ENCODE data around the gene VPS13D. TPM values are rescaled to one million over a fixed set of nuclear protein-coding genes. Genes with fewer than 3 reads are reported as not detected.

VPS13D gene
- total and polyA plus RNA-seq, 2 experiments from 2014 or later = 10.7 to 34.9 TPM

DNA sequence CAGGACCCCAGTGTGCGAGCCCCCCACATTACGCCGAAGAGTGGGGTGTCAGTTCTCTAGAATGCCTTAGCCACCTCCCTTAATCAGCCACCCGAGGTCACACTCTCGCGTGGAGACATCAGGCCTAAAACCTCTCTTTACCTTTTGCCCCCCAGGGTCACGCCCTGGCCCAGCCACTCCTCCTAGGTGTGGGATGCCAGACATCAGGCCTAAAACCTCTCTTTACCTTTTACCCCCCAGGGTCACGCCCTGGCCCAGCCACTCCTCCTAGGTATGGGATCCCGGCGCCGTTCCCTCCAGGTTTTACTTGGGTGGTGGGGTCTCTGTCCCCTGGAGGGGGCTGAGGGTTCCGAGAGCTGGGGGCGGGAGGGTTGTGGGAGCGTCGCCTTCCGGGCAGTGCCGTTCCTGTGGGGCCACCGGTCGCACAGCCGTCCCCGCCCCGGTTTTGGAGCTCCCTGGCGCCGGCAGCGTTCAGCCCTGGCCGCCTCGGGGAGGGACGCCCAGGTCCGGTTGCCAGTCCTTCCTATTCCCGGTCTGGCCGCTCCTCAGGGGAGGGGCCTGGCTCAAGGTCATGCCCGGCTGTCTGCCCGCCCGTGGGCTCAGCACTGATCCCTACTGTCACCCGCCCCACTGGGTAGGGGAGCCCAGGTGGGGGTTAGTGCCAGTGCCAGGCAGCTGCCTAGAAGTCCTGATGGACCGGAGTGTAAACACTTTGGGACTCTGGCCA lies 882 bp downstream of the VPS13D start:
- Mint-ChIP-seq H3K36me3 (ENCODE audit: low read depth) (peaks cover 2% of the 10 kb centered on the region; the same call in 1 of the 3 replicates), H3K9me3 (no peaks in the 10 kb centered on the region; the same call in 2 of the 3 replicates), H3K4me1 (peaks cover 15% of the 10 kb centered on the region), H3K27ac (no peak overlapping the region), H3K27me3 (ENCODE audit: insufficient read depth, low read depth, poor library complexity) (peaks cover 3% of the 10 kb centered on the region), H3K4me3 (peak overlapping the region; percentile 84)
- ATAC-seq (peak; percentile 51), DNase-seq (ENCODE audit: low spot score) (peak; percentile 56)
- no peaks in the 10 kb centered on the region for H3K9me2 ChIP-seq (ENCODE audit: insufficient read depth)
- peaks cover 41% of the 10 kb centered on the region for H3K79me2 ChIP-seq (replicated peaks; ENCODE audit: insufficient read depth)
- no peak overlapping the region for H3K27ac ChIP-seq (ENCODE audit: low read depth)
- peaks cover 15% of the 10 kb centered on the region; the same call in 1 of the 2 replicates for H3K4me1 ChIP-seq (ENCODE audit: insufficient read depth)
- peak overlapping the region; percentile 91 for H3K4me3 ChIP-seq
- no peaks in the 10 kb centered on the region for H3K36me3 ChIP-seq (ENCODE audit: insufficient read depth)
- no peaks in the 10 kb centered on the region for H3K27me3 ChIP-seq (ENCODE audit: insufficient read depth)
- H3K4me2 ChIP-seq = peak overlapping the region; percentile 94
- no peak overlapping the region for H2AFZ ChIP-seq
- H4K20me1 ChIP-seq (replicated peaks; ENCODE audit: insufficient read depth) = no peaks in the 10 kb centered on the region; the same call in 1 of the 2 replicates
- TF ChIP-seq JUNB (IDR thresholded peaks at IDR 0.05; ENCODE audit: unreplicated experiment) = no peak
- TF ChIP-seq, protein P1, sequence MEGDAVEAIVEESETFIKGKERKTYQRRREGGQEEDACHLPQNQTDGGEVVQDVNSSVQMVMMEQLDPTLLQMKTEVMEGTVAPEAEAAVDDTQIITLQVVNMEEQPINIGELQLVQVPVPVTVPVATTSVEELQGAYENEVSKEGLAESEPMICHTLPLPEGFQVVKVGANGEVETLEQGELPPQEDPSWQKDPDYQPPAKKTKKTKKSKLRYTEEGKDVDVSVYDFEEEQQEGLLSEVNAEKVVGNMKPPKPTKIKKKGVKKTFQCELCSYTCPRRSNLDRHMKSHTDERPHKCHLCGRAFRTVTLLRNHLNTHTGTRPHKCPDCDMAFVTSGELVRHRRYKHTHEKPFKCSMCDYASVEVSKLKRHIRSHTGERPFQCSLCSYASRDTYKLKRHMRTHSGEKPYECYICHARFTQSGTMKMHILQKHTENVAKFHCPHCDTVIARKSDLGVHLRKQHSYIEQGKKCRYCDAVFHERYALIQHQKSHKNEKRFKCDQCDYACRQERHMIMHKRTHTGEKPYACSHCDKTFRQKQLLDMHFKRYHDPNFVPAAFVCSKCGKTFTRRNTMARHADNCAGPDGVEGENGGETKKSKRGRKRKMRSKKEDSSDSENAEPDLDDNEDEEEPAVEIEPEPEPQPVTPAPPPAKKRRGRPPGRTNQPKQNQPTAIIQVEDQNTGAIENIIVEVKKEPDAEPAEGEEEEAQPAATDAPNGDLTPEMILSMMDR (conservative IDR thresholded peaks at IDR 0.05; ENCODE audit: low read depth in 2 of 2) = no peak
- no peak for TF ChIP-seq EZH2 (IDR thresholded peaks at IDR 0.05; ENCODE audit: low read depth, unreplicated experiment)
- TF ChIP-seq, protein P2, sequence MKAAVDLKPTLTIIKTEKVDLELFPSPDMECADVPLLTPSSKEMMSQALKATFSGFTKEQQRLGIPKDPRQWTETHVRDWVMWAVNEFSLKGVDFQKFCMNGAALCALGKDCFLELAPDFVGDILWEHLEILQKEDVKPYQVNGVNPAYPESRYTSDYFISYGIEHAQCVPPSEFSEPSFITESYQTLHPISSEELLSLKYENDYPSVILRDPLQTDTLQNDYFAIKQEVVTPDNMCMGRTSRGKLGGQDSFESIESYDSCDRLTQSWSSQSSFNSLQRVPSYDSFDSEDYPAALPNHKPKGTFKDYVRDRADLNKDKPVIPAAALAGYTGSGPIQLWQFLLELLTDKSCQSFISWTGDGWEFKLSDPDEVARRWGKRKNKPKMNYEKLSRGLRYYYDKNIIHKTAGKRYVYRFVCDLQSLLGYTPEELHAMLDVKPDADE (IDR thresholded peaks at IDR 0.05) = no peak
- no peak for TF ChIP-seq CREB1 (CRISPR knock-in tag; IDR thresholded peaks at IDR 0.05; ENCODE audit: low read depth)
- no peak for TF ChIP-seq EZH2phosphoT487 (IDR thresholded peaks at IDR 0.05; ENCODE audit: unreplicated experiment)
- no peak for TF ChIP-seq ZNF331 (CRISPR knock-in tag; IDR thresholded peaks at IDR 0.05; ENCODE audit: low read depth)
- TF ChIP-seq, protein P3, sequence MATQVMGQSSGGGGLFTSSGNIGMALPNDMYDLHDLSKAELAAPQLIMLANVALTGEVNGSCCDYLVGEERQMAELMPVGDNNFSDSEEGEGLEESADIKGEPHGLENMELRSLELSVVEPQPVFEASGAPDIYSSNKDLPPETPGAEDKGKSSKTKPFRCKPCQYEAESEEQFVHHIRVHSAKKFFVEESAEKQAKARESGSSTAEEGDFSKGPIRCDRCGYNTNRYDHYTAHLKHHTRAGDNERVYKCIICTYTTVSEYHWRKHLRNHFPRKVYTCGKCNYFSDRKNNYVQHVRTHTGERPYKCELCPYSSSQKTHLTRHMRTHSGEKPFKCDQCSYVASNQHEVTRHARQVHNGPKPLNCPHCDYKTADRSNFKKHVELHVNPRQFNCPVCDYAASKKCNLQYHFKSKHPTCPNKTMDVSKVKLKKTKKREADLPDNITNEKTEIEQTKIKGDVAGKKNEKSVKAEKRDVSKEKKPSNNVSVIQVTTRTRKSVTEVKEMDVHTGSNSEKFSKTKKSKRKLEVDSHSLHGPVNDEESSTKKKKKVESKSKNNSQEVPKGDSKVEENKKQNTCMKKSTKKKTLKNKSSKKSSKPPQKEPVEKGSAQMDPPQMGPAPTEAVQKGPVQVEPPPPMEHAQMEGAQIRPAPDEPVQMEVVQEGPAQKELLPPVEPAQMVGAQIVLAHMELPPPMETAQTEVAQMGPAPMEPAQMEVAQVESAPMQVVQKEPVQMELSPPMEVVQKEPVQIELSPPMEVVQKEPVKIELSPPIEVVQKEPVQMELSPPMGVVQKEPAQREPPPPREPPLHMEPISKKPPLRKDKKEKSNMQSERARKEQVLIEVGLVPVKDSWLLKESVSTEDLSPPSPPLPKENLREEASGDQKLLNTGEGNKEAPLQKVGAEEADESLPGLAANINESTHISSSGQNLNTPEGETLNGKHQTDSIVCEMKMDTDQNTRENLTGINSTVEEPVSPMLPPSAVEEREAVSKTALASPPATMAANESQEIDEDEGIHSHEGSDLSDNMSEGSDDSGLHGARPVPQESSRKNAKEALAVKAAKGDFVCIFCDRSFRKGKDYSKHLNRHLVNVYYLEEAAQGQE (IDR thresholded peaks at IDR 0.05; ENCODE audit: unreplicated experiment) = no peak
- TF ChIP-seq, protein P4, sequence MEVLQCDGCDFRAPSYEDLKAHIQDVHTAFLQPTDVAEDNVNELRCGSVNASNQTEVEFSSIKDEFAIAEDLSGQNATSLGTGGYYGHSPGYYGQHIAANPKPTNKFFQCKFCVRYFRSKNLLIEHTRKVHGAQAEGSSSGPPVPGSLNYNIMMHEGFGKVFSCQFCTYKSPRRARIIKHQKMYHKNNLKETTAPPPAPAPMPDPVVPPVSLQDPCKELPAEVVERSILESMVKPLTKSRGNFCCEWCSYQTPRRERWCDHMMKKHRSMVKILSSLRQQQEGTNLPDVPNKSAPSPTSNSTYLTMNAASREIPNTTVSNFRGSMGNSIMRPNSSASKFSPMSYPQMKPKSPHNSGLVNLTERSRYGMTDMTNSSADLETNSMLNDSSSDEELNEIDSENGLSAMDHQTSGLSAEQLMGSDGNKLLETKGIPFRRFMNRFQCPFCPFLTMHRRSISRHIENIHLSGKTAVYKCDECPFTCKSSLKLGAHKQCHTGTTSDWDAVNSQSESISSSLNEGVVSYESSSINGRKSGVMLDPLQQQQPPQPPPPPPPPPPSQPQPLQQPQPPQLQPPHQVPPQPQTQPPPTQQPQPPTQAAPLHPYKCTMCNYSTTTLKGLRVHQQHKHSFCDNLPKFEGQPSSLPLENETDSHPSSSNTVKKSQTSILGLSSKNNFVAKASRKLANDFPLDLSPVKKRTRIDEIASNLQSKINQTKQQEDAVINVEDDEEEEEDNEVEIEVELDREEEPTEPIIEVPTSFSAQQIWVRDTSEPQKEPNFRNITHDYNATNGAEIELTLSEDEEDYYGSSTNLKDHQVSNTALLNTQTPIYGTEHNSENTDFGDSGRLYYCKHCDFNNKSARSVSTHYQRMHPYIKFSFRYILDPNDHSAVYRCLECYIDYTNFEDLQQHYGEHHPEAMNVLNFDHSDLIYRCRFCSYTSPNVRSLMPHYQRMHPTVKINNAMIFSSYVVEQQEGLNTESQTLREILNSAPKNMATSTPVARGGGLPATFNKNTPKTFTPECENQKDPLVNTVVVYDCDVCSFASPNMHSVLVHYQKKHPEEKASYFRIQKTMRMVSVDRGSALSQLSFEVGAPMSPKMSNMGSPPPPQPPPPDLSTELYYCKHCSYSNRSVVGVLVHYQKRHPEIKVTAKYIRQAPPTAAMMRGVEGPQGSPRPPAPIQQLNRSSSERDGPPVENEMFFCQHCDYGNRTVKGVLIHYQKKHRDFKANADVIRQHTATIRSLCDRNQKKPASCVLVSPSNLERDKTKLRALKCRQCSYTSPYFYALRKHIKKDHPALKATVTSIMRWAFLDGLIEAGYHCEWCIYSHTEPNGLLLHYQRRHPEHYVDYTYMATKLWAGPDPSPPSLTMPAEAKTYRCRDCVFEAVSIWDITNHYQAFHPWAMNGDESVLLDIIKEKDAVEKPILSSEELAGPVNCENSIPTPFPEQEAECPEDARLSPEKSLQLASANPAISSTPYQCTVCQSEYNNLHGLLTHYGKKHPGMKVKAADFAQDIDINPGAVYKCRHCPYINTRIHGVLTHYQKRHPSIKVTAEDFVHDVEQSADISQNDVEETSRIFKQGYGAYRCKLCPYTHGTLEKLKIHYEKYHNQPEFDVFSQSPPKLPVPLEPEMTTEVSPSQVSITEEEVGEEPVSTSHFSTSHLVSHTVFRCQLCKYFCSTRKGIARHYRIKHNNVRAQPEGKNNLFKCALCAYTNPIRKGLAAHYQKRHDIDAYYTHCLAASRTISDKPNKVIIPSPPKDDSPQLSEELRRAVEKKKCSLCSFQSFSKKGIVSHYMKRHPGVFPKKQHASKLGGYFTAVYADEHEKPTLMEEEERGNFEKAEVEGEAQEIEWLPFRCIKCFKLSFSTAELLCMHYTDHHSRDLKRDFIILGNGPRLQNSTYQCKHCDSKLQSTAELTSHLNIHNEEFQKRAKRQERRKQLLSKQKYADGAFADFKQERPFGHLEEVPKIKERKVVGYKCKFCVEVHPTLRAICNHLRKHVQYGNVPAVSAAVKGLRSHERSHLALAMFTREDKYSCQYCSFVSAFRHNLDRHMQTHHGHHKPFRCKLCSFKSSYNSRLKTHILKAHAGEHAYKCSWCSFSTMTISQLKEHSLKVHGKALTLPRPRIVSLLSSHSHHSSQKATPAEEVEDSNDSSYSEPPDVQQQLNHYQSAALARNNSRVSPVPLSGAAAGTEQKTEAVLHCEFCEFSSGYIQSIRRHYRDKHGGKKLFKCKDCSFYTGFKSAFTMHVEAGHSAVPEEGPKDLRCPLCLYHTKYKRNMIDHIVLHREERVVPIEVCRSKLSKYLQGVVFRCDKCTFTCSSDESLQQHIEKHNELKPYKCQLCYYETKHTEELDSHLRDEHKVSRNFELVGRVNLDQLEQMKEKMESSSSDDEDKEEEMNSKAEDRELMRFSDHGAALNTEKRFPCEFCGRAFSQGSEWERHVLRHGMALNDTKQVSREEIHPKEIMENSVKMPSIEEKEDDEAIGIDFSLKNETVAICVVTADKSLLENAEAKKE (CRISPR knock-in tag; IDR thresholded peaks at IDR 0.05) = no peak
- no peak for TF ChIP-seq ZNF114 (CRISPR knock-in tag; IDR thresholded peaks at IDR 0.05)
- TF ChIP-seq NANOG (IDR thresholded peaks at IDR 0.05; ENCODE audit: borderline replicate concordance) = no peak
- TF ChIP-seq POLR2AphosphoS5 (IDR thresholded peaks at IDR 0.05; ENCODE audit: low read depth) = no peak
- peaks cover 6% of the 10 kb centered on the region; the same call in 1 of the 2 replicates for H3F3A ChIP-seq (replicated peaks; ENCODE audit: low read depth)

Data from GM23338 (cell line).